CD14-positive monocyte (primary cell): ENCODE measurements around the gene EXOC4. TPM values are rescaled to one million over a fixed set of nuclear protein-coding genes. Genes with fewer than 3 reads are reported as not detected.
A peak's percentile ranks its signal among the peaks of the same experiment; 100 is the strongest.

Experiments
- DNase-seq, 3 donors: peaks; one replicate each; pipeline ENCODE4 v3.0.0-alpha.2; 2011 to 2022
- H2AFZ ChIP-seq: 2 replicates; pipeline ENCODE4 v1.6.0; 2012; ENCODE audit warnings: mild to moderate bottlenecking, low read depth, low read length, inconsistent platforms; ENCODE audit not compliant: insufficient read depth, poor library complexity, severe bottlenecking
- H3K27ac ChIP-seq, 2 donors: 1 replicate in 1 of 2; 2 replicates in 1 of 2; pipeline ENCODE4 v1.5.1; 2012 to 2013; ENCODE audit warnings: low read length in 2 of 2, control low read depth in 1 of 2, inconsistent platforms in 1 of 2, low read depth in 1 of 2, mild to moderate bottlenecking in 1 of 2
- H3K27me3 ChIP-seq, 2 donors: one replicate each; pipeline versions ENCODE4 v1.6.0 to v1.6.1; 2011 to 2013; ENCODE audit warnings: low read length in 2 of 2; ENCODE audit not compliant: control insufficient read depth in 2 of 2, insufficient read depth in 2 of 2
- H3K36me3 ChIP-seq, 2 donors: replicated peaks in 1 of 2; 1 replicate in 1 of 2; 2 replicates in 1 of 2; pipeline versions ENCODE4 v1.5.1 to v1.6.1; 2012 to 2013; ENCODE audit warnings: low read length in 2 of 2, control low read depth in 1 of 2, inconsistent platforms in 1 of 2, mild to moderate bottlenecking in 1 of 2; ENCODE audit not compliant: insufficient read depth in 2 of 2, control insufficient read depth in 1 of 2
- H3K4me1 ChIP-seq, 2 donors: 1 replicate in 1 of 2; 2 replicates in 1 of 2; pipeline versions ENCODE4 v1.5.1 to v1.6.1; 2012 to 2013; ENCODE audit warnings: low read length in 2 of 2, control low read depth in 1 of 2, inconsistent platforms in 1 of 2, mild to moderate bottlenecking in 1 of 2, moderate library complexity in 1 of 2; ENCODE audit not compliant: insufficient read depth in 2 of 2, control insufficient read depth in 1 of 2
- H3K4me2 ChIP-seq: replicated peaks from 2 replicates; pipeline ENCODE3; 2012; ENCODE audit warnings: low read length, moderate library complexity, mild to moderate bottlenecking; ENCODE audit not compliant: poor library complexity, severe bottlenecking; ENCODE audit errors: extremely low read depth
- H3K4me3 ChIP-seq, 3 experiments: fragments of 200-600 bp in 1 of 3; sonication (generic) in 1 of 3; replicated peaks in 1 of 3; 1 replicate in 2 of 3; 2 replicates in 1 of 3; pipeline ENCODE4 v1.5.1; 2011 to 2013; ENCODE audit warnings: low read length in 3 of 3, mild to moderate bottlenecking in 3 of 3, control low read depth in 2 of 3, low read depth in 2 of 3, inconsistent platforms in 1 of 3, moderate library complexity in 1 of 3
- H3K79me2 ChIP-seq: 2 replicates; pipeline ENCODE4 v1.6.0; 2012; ENCODE audit warnings: mild to moderate bottlenecking, control low read depth, inconsistent platforms, low read length, moderate library complexity; ENCODE audit not compliant: insufficient read depth
- H3K9ac ChIP-seq: 2 replicates; pipeline ENCODE4 v1.6.0; 2017; ENCODE audit warnings: low read length, mild to moderate bottlenecking; ENCODE audit not compliant: insufficient read depth, poor library complexity, severe bottlenecking
- H3K9me3 ChIP-seq, 2 donors: replicated peaks in 1 of 2; 1 replicate in 1 of 2; 2 replicates in 1 of 2; pipeline versions ENCODE4 v1.5.1 to v1.6.1; 2012 to 2013; ENCODE audit warnings: low read length in 2 of 2, control low read depth in 1 of 2; ENCODE audit not compliant: control insufficient read depth in 1 of 2, insufficient read depth in 1 of 2
- H4K20me1 ChIP-seq: 2 replicates; pipeline ENCODE4 v1.6.0; 2012; ENCODE audit warnings: mild to moderate bottlenecking, low read length, control low read depth, moderate library complexity; ENCODE audit not compliant: insufficient read depth
- H3K27ac Mint-ChIP-seq, 7 donors: one replicate each; pipeline ENCODE4 v1.8.0; 2020; ENCODE audit warnings: mild to moderate bottlenecking in 7 of 7, mixed read lengths in 7 of 7, moderate library complexity in 6 of 7, inconsistent platforms in 2 of 7
- H3K27me3 Mint-ChIP-seq, 3 donors: one replicate each; pipeline ENCODE4 v1.8.0; 2021 to 2022; ENCODE audit warnings: low read depth in 3 of 3, mild to moderate bottlenecking in 3 of 3, mixed read lengths in 3 of 3, moderate library complexity in 3 of 3, inconsistent platforms in 1 of 3
- H3K36me3 Mint-ChIP-seq, 2 donors: one replicate each; pipeline ENCODE4 v1.8.0; 2020; ENCODE audit warnings: mixed read lengths in 2 of 2, inconsistent platforms in 1 of 2, mild to moderate bottlenecking in 1 of 2
- H3K4me1 Mint-ChIP-seq: one replicate; pipeline ENCODE4 v1.8.0; 2020; ENCODE audit warnings: mild to moderate bottlenecking, mixed read lengths
- H3K4me3 Mint-ChIP-seq, 2 donors: one replicate each; pipeline ENCODE4 v1.8.0; 2020; ENCODE audit warnings: mild to moderate bottlenecking in 2 of 2, mixed read lengths in 2 of 2, moderate library complexity in 1 of 2
- H3K9me3 Mint-ChIP-seq, 7 donors: one replicate each; pipeline ENCODE4 v1.8.0; 2020 to 2022; ENCODE audit warnings: mixed read lengths in 7 of 7, mild to moderate bottlenecking in 6 of 7, moderate library complexity in 6 of 7, inconsistent platforms in 2 of 7
- WGBS: methylation state at CpG from one replicate; pipeline ENCODE4 v1.1.5; 2013; ENCODE audit warnings: missing lambda C conversion rate; ENCODE audit not compliant: insufficient coverage; 5-methylcytosine and 5-hydroxymethylcytosine counted together
- intact Hi-C, 2 donors: fragments of 100-400 bp; cut with micrococcal nuclease; formaldehyde crosslinking; loops; one replicate each; pipeline versions ENCODE4 v1.15.0 to v1.15.1; 2023
- polyA plus RNA-seq, 3 donors: library from polyadenylated mRNA; depleted of rRNA in 1 of 3; unstranded in 2 of 3; stranded (reverse) in 1 of 3; fragments of 300-500 nt in 2 of 3; fragments of >200 nt in 1 of 3; fragmentation: Illumina TruSeq in 2 of 3; gene quantifications; 1 replicate in 2 of 3; 2 replicates in 1 of 3; pipeline ENCODE4 v1.2.3, GENCODE V29; 2012 to 2021
- TF ChIP-seq, protein P1 (sequence below): fragments of 200-600 bp; IDR thresholded peaks from one replicate; pipeline ENCODE4 v1.8.0; 2022; ENCODE audit warnings: antibody characterized with exemption, mild to moderate bottlenecking

Gene EXOC4
- polyA plus RNA-seq, 3 donors, result 20.6 to 22.3 (median 22.3) TPM

GRCh38 chr7:133723044-133723443 lies 470.2 kb downstream of the EXOC4 start:
- H3K27me3 Mint-ChIP-seq, result no peaks in the 10 kb centered on the region
- TF ChIP-seq, protein P1, sequence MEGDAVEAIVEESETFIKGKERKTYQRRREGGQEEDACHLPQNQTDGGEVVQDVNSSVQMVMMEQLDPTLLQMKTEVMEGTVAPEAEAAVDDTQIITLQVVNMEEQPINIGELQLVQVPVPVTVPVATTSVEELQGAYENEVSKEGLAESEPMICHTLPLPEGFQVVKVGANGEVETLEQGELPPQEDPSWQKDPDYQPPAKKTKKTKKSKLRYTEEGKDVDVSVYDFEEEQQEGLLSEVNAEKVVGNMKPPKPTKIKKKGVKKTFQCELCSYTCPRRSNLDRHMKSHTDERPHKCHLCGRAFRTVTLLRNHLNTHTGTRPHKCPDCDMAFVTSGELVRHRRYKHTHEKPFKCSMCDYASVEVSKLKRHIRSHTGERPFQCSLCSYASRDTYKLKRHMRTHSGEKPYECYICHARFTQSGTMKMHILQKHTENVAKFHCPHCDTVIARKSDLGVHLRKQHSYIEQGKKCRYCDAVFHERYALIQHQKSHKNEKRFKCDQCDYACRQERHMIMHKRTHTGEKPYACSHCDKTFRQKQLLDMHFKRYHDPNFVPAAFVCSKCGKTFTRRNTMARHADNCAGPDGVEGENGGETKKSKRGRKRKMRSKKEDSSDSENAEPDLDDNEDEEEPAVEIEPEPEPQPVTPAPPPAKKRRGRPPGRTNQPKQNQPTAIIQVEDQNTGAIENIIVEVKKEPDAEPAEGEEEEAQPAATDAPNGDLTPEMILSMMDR, result no peak
- no peak for DNase-seq
- peaks cover 0 to 5% (median 0%) of the 10 kb centered on the region in 7 donors for H3K9me3 Mint-ChIP-seq
- Histone ChIP-seq H3K27ac (no peak overlapping the region), H3K4me1 (no peaks in the 10 kb centered on the region), H3K4me2 (no peak overlapping the region), H3K36me3 (no peaks in the 10 kb centered on the region), H3K9ac (no peak overlapping the region), H3K27me3 (no peaks in the 10 kb centered on the region), H2AFZ (no peak overlapping the region), H3K4me3 (no peak overlapping the region), H3K79me2 (no peaks in the 10 kb centered on the region), H3K9me3 (no peaks in the 10 kb centered on the region), H4K20me1 (no peaks in the 10 kb centered on the region)
- H3K4me1 Mint-ChIP-seq, result no peaks in the 10 kb centered on the region
- no CpG with 5 or more reads among the region's 1 CpG for WGBS
- H3K27ac Mint-ChIP-seq, result peak overlapping the region in 1 of 7 donors; percentile 57
- intact Hi-C loops, result no loop called here
- no peak overlapping the region for H3K4me3 Mint-ChIP-seq
- peaks cover 1 to 5% of the 10 kb centered on the region in 2 donors for H3K36me3 Mint-ChIP-seq

DNA sequence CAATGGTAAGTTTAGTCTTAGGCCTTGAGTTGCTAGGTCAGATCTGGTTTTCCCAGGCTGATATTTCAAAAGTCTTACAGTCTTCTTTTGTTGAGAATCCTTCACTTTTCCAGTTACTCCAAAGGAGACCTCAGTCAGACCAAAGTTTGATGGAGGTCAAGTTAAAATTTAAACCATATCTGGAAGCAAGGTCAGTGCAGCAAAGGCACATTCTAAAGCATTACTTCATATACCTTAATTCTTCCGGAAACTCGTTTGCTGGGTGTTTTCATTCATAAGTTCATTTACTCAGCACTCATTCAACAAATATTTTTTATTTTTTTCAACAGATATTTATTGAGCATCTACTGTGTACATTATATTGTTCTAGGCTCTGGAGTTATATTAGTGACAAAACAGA lies 471.3 kb downstream of the EXOC4 start:
- H2AFZ ChIP-seq, result no peak overlapping the region
- intact Hi-C loops, result no loop called here
- H3K4me2 ChIP-seq, result no peak overlapping the region
- no peaks in the 10 kb centered on the region for H3K4me1 ChIP-seq
- H3K27me3 ChIP-seq, result no peaks in the 10 kb centered on the region
- peaks cover under 1 to 5% of the 10 kb centered on the region in 2 donors for H3K36me3 Mint-ChIP-seq
- H3K4me3 ChIP-seq, result no peak overlapping the region
- H3K4me1 Mint-ChIP-seq, result no peaks in the 10 kb centered on the region
- H3K27ac ChIP-seq, result no peak overlapping the region
- no peaks in the 10 kb centered on the region for H3K9me3 Mint-ChIP-seq
- no peaks in the 10 kb centered on the region for H3K36me3 ChIP-seq
- H3K9ac ChIP-seq, result no peak overlapping the region
- no peak overlapping the region for H3K27ac Mint-ChIP-seq
- no peaks in the 10 kb centered on the region for H3K27me3 Mint-ChIP-seq
- TF ChIP-seq, protein P1, result no peak
- no peaks in the 10 kb centered on the region for H3K79me2 ChIP-seq
- no peaks in the 10 kb centered on the region for H3K9me3 ChIP-seq
- H3K4me3 Mint-ChIP-seq, result no peak overlapping the region
- WGBS, result no CpG with 5 or more reads among the region's 2 CpGs
- DNase-seq, result no peak
- no peaks in the 10 kb centered on the region for H4K20me1 ChIP-seq
